ENCODE results near the gene CALB2. TPM values are rescaled to one million over a fixed set of nuclear protein-coding genes. Genes with fewer than 3 reads are reported as not detected.

CALB2 gene
- 1.7 and 1.8 TPM in 2 replicates for total RNA-seq

GRCh38 chr16:71358464-71358998 is at the start of gene CALB2:
Gene CALB2 (plus strand): TSS chr16:71358723. CDS start chr16:71358793, 70 bp downstream.

Other genes starting within 250 kb of the CALB2 start
- gene HYDIN, start 128.0 kb upstream of the CALB2 start, total RNA-seq: 0.18 and 0.30 TPM in 2 replicates
- 27.6 and 29.7 TPM in 2 replicates for gene CMTR2, start 69.3 kb upstream of the CALB2 start, total RNA-seq
- gene TLE7, start 83.3 kb downstream of the CALB2 start, total RNA-seq: not detected in 2 replicates
- gene ZNF23, start 103.5 kb downstream of the CALB2 start, total RNA-seq: 12.2 and 12.7 TPM in 2 replicates
- 2.3 and 3.0 TPM in 2 replicates for gene ZNF19, start 130.6 kb downstream of the CALB2 start, total RNA-seq
- not detected in 2 replicates for gene CHST4, start 167.7 kb downstream of the CALB2 start, total RNA-seq
- not detected in 2 replicates for gene TAT, start 218.4 kb downstream of the CALB2 start, total RNA-seq